Right lobe of liver (tissue), 4 donors: Measurements from ENCODE around the gene PDPK1.

ENCODE experiments used
- CTCF ChIP-seq, 4 donors: fragments of 200-600 bp in 3 of 4; fragments of 450-650 bp in 1 of 4; IDR thresholded peaks; one replicate each; pipeline versions ENCODE4 v1.5.1 to v1.8.0; 2016 to 2022; ENCODE audit warnings: antibody characterized with exemption in 4 of 4, mild to moderate bottlenecking in 2 of 4
- POLR2A ChIP-seq: fragments of 450-650 bp; IDR thresholded peaks from one replicate; pipeline ENCODE4 v1.6.1; 2017; ENCODE audit warnings: antibody characterized with exemption, mild to moderate bottlenecking
- donor health status: DM: no; HTN: no; CAD: no.
- donor health status: DM: no; HTN: no; CAD: no.
- donor health status: DM: no; HTN: yes; CAD: no.

DNA sequence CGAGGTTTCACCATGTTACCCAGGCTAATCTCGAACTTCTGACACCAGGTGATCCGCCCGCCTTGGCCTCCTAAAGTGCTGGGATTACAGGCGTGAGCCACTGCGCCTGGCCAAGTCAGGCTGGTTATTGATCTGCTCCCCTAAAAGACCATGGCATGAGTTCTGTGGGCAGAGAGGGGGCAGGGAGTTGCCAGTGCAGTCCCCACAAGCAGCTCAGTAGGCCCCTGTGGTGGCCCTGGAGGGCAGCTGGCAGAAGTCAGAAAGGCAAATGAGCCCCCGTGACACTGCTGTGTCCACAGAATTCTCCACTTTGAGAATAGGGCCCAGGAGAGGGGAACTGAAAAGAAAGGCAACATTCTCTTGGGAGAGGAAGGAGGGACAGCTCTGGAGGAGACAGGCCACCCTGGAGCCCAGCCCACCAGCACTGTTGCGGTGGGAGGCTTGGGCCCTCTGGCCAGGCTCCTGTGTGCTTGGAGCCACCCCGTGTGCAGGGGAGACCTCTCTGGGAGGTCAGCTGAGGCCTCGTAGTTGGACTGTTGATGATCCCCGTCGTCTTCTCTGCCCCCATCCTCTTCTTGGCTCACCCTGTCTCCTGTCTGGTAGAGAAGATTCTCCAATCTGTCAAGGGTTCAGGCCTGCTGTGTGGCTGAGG, 19.7 kb upstream of the PDPK1 start:
- TF ChIP-seq CTCF (IDR thresholded peaks at IDR 0.05) (no peak), POLR2A (no peak)
